Measurements from ENCODE around the gene SUGP1. TPM values are rescaled to one million over a fixed set of nuclear protein-coding genes. Genes with fewer than 3 reads are reported as not detected.

The SUGP1 gene
- total RNA-seq, 1 donor from 2014 or later = 73.0 TPM

DNA sequence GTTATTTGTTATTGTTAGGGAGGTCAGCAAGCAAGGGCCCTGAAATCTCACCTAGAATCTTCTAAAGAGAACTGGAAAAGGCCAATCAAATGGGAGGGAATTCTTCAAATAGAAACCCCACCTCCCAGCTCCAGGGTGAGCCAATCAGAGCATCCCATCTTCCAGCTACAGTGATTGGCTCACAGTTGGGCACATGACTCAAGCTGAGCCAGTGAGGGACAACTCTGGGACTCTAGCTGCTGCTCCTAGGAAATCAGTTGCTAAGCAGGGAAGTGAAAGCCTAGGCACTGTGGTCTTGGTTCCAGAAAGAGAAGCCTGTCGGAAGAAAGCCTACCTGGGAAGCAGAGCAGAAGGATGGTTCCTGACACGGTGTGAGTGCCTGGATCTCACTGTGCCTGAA, 60.6 kb downstream of the SUGP1 start:
- H3K9me3 Mint-ChIP-seq = no peaks in the 10 kb centered on the region
- TF ChIP-seq, protein P1, sequence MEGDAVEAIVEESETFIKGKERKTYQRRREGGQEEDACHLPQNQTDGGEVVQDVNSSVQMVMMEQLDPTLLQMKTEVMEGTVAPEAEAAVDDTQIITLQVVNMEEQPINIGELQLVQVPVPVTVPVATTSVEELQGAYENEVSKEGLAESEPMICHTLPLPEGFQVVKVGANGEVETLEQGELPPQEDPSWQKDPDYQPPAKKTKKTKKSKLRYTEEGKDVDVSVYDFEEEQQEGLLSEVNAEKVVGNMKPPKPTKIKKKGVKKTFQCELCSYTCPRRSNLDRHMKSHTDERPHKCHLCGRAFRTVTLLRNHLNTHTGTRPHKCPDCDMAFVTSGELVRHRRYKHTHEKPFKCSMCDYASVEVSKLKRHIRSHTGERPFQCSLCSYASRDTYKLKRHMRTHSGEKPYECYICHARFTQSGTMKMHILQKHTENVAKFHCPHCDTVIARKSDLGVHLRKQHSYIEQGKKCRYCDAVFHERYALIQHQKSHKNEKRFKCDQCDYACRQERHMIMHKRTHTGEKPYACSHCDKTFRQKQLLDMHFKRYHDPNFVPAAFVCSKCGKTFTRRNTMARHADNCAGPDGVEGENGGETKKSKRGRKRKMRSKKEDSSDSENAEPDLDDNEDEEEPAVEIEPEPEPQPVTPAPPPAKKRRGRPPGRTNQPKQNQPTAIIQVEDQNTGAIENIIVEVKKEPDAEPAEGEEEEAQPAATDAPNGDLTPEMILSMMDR (IDR thresholded peaks at IDR 0.05) = no peak
- ATAC-seq (ENCODE audit: low read depth) (peak; percentile 16), DNase-seq (no peak)
- no peak overlapping the region for H3K27ac Mint-ChIP-seq
- no peak overlapping the region for H3K4me3 Mint-ChIP-seq
- peaks cover 13% of the 10 kb centered on the region for H3K4me1 Mint-ChIP-seq
- CTCF ChIA-PET = no interaction called here
- POLR2A ChIA-PET = no interaction called here
- intact Hi-C loops (cut with micrococcal nuclease) = no loop called here
- H3K27me3 Mint-ChIP-seq = peaks cover 46% of the 10 kb centered on the region
- H3K36me3 Mint-ChIP-seq (ENCODE audit: low read depth) = no peaks in the 10 kb centered on the region

DNA sequence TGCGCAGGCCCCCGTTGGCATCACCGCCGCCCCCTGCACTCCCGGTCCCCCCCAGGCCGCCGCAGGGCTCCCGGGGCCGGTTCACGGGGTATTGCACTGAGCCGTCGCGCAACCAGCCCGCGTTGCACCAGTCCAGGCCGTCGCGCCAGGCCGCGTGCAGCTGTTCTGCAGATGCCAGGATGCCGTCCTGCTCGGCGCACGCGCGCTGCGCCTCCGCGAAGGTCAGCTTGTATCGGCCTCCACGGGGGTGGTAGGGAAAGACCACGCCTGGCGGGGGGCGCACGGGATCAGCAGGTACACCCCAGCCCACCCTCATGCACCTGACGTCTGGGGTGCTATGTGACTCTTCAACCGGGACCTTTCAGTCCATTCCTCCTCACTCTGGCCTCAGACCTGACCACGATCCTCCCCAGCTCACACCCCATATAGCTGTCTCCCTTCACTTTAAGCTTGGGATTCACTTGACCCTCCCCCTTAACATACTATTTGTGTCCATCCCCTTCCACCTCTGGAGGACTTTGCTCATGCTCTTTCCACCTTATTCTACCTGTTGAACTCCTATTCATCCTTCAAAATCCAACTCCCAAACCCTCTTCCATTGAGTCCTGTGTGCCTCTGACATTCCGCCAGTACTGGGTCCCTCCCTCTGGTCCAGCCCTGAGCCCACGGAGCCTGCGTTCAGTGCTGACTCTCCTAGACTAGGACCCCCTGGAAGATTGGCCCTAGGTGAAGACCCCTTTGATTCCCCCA, 61.5 kb downstream of the SUGP1 start:
- intact Hi-C loops (cut with micrococcal nuclease) = no loop called here

DNA sequence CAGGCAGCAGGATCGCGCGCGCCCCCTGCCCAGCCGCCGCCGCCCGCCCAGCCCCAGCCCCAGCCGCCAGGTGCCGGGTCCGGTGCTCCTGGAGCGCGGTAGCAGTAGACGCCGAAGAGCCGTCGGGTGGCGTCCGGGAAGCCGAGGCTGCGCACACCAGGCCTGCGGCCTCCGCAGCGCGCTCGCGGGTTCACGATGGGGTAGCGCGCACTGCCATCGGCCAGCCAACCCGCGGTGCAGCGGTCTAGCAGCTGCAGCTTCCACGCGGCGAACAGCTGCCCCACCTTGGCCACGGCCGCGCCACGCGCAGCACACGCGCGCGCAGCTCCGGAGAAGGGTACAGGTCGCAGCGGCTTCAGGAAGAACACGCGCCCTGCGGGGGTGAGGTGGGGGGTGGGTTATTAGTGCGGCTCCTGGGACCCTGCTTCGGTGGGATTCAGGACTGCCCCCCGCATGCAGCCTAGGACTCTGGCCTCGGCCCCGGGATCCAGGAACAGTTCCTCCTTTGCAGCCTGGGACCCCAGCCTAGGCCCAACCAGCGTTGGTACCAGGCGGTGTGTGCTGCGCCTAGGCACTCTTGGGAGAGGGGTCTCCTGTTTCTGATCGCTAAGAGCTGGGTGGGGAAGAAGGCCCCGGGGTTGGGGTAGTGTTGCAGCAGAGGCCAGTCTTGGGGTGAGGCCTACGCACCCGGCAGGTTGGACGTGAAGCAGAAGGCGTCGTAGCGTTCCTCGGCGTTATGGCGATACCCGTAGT, 62.3 kb downstream of the SUGP1 start:
- Mint-ChIP-seq H3K27me3 (peaks cover 44% of the 10 kb centered on the region), H3K27ac (no peak overlapping the region), H3K9me3 (no peaks in the 10 kb centered on the region), H3K36me3 (ENCODE audit: low read depth) (no peaks in the 10 kb centered on the region), H3K4me3 (no peak overlapping the region), H3K4me1 (peaks cover 13% of the 10 kb centered on the region)
- no peak for DNase-seq
- ATAC-seq (ENCODE audit: low read depth) = no peak
- intact Hi-C loops (cut with micrococcal nuclease) = no loop called here
- TF ChIP-seq, protein P1 (IDR thresholded peaks at IDR 0.05) = no peak
- POLR2A ChIA-PET = no interaction called here
- CTCF ChIA-PET = no interaction called here

More for the DNA sequence above, 61.5 kb downstream of the SUGP1 start:
- H3K9me3 Mint-ChIP-seq = no peaks in the 10 kb centered on the region
- peaks cover 13% of the 10 kb centered on the region for H3K4me1 Mint-ChIP-seq
- TF ChIP-seq, protein P1 (IDR thresholded peaks at IDR 0.05) = no peak
- H3K27ac Mint-ChIP-seq = no peak overlapping the region
- no peaks in the 10 kb centered on the region for H3K36me3 Mint-ChIP-seq (ENCODE audit: low read depth)
- peaks cover 47% of the 10 kb centered on the region for H3K27me3 Mint-ChIP-seq
- DNase-seq (no peak), ATAC-seq (ENCODE audit: low read depth) (no peak)
- ChIA-PET CTCF (no interaction called here), POLR2A (no interaction called here)
- H3K4me3 Mint-ChIP-seq = no peak overlapping the region

DNA sequence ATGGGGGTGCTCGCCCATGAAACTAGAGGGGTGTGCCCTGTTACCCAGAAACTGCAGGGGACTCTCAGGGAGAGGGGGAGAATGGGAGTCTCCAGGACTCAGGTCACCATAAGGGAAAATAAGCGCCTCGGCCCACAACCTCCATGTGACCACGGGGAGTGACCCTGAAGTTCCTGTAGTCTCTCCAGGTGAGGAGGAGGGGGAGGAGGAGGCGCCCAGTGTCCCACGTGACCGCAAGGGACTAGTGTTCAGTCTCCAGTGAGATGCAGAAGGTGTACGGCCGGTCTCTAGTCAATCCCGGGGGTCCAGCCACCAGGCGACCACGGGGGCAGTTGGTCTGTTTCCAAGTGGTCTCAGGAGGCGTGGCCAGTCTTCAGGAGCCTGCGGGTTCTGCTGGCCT, 63.2 kb downstream of the SUGP1 start:
- intact Hi-C loops (cut with micrococcal nuclease) = no loop called here
- Mint-ChIP-seq H3K4me3 (no peak overlapping the region), H3K9me3 (no peaks in the 10 kb centered on the region), H3K27ac (no peak overlapping the region), H3K27me3 (peaks cover 43% of the 10 kb centered on the region), H3K4me1 (peaks cover 11% of the 10 kb centered on the region), H3K36me3 (ENCODE audit: low read depth) (no peaks in the 10 kb centered on the region)
- TF ChIP-seq, protein P1 (IDR thresholded peaks at IDR 0.05) = no peak
- ChIA-PET CTCF (no interaction called here), POLR2A (no interaction called here)
- ATAC-seq (ENCODE audit: low read depth) = no peak
- no peak for DNase-seq

Measured in activated B cell treated with CpG ODN at 0.5 μM for 24 hours (primary cell).